HEK293 (cell line): ENCODE measurements around the gene TBC1D5.

Source experiments
- CTCF ChIA-PET: fragments of 350-600 bp; formaldehyde crosslinking; extraction: SDS; loops from one replicate; lab custom pipeline; 2021; ENCODE audit warnings: antibody characterized with exemption; lab: Yijun Ruan, JAX
- POLR2A ChIA-PET: fragments of 300-600 bp; formaldehyde crosslinking; extraction: SDS; loops from one replicate; lab custom pipeline; 2020; ENCODE audit warnings: antibody characterized with exemption, inconsistent platforms; lab: Yijun Ruan, JAX
- H3K27ac ChIP-seq: fragments of 200-500 bp; sonication (Bioruptor generic); 2 replicates; pipeline ENCODE4 v1.5.1; 2014; ENCODE audit warnings: low read depth, low read length, control low read depth, inconsistent platforms; ENCODE audit errors: extremely low read depth
- H3K36me3 ChIP-seq, 2 experiments: fragments of 200-500 bp in 1 of 2; sonication (Bioruptor generic) in 1 of 2; 1 replicate in 1 of 2; 2 replicates in 1 of 2; pipeline ENCODE4 v1.5.1; 2014 to 2017; ENCODE audit warnings: inconsistent platforms in 2 of 2, low read length in 2 of 2; ENCODE audit not compliant: control insufficient read depth in 2 of 2, insufficient read depth in 1 of 2
- H3K4me1 ChIP-seq: fragments of 200-500 bp; sonication (Bioruptor generic); 2 replicates; pipeline ENCODE4 v1.5.1; 2014; ENCODE audit warnings: mild to moderate bottlenecking, low read length, inconsistent platforms; ENCODE audit not compliant: control insufficient read depth, insufficient read depth
- H3K4me3 ChIP-seq: 2 replicates; pipeline ENCODE4 v1.5.1; 2011; ENCODE audit warnings: low read depth, mild to moderate bottlenecking, control low read depth, low read length, moderate library complexity
- H3K9me3 ChIP-seq: fragments of 200-500 bp; sonication (Bioruptor generic); 2 replicates; pipeline ENCODE4 v1.5.1; 2014; ENCODE audit warnings: low read depth, low read length, inconsistent platforms; ENCODE audit not compliant: control insufficient read depth, insufficient read depth
- AEBP2 ChIP-seq: fragments of 450-650 bp; formaldehyde crosslinking; IDR thresholded peaks from 2 replicates; pipeline ENCODE4 v1.5.1; 2016; ENCODE audit warnings: missing biosample characterization, missing genetic modification characterization, borderline replicate concordance
- KLF8 ChIP-seq: fragments of 450-650 bp; formaldehyde crosslinking; IDR thresholded peaks from 2 replicates; pipeline ENCODE4 v1.5.1; 2016; ENCODE audit warnings: missing biosample characterization, missing genetic modification characterization
- MYNN ChIP-seq: fragments of 450-650 bp; formaldehyde crosslinking; IDR thresholded peaks from 2 replicates; pipeline ENCODE4 v1.5.1; 2016; ENCODE audit warnings: missing biosample characterization, missing genetic modification characterization, borderline replicate concordance
- SCRT2 ChIP-seq: fragments of 450-650 bp; formaldehyde crosslinking; IDR thresholded peaks from 2 replicates; pipeline ENCODE4 v1.5.1; 2016; ENCODE audit warnings: missing biosample characterization, missing genetic modification characterization
- TRIM28 ChIP-seq: IDR thresholded peaks from 2 replicates; pipeline ENCODE4 v1.6.1; 2011; ENCODE audit warnings: low read length, control low read depth, borderline replicate concordance
- ZNF140 ChIP-seq: fragments of 450-650 bp; formaldehyde crosslinking; IDR thresholded peaks from 2 replicates; pipeline ENCODE4 v1.5.1; 2016; ENCODE audit warnings: missing biosample characterization, missing genetic modification characterization
- ZNF16 ChIP-seq: fragments of 450-650 bp; formaldehyde crosslinking; IDR thresholded peaks from 2 replicates; pipeline ENCODE4 v1.5.1; 2016; ENCODE audit warnings: low read depth, missing biosample characterization, missing genetic modification characterization
- ZNF174 ChIP-seq: fragments of 450-650 bp; formaldehyde crosslinking; IDR thresholded peaks from 2 replicates; pipeline ENCODE4 v1.5.0; 2017; ENCODE audit warnings: missing biosample characterization, mild to moderate bottlenecking, missing genetic modification characterization
- ZNF248 ChIP-seq: fragments of 450-650 bp; formaldehyde crosslinking; IDR thresholded peaks from 2 replicates; pipeline ENCODE4 v1.5.1; 2017; ENCODE audit warnings: missing biosample characterization, missing genetic modification characterization
- ZNF274 ChIP-seq, 2 experiments: fragments of 200-500 bp in 1 of 2; fragments of 450-650 bp in 1 of 2; sonication (Bioruptor generic) in 1 of 2; formaldehyde crosslinking in 1 of 2; IDR thresholded peaks; 2 replicates each; pipeline versions ENCODE4 v1.5.1 to v1.6.1; 2014 to 2016; ENCODE audit warnings: borderline replicate concordance in 1 of 2, inconsistent platforms in 1 of 2, low read length in 1 of 2, missing biosample characterization in 1 of 2, missing genetic modification characterization in 1 of 2
- ZNF354C ChIP-seq: fragments of 450-650 bp; formaldehyde crosslinking; IDR thresholded peaks from 2 replicates; pipeline ENCODE4 v1.5.1; 2016; ENCODE audit warnings: missing biosample characterization, missing genetic modification characterization, low read depth, borderline replicate concordance
- ZNF416 ChIP-seq: fragments of 450-650 bp; formaldehyde crosslinking; IDR thresholded peaks from 2 replicates; pipeline ENCODE4 v1.5.1; 2016; ENCODE audit warnings: missing biosample characterization, missing genetic modification characterization
- ZNF426 ChIP-seq: fragments of 450-650 bp; formaldehyde crosslinking; IDR thresholded peaks from 2 replicates; pipeline ENCODE4 v1.5.1; 2017; ENCODE audit warnings: missing biosample characterization, missing genetic modification characterization, mild to moderate bottlenecking, inconsistent platforms, moderate library complexity
- ZNF560 ChIP-seq: fragments of 450-650 bp; formaldehyde crosslinking; IDR thresholded peaks from 2 replicates; pipeline ENCODE4 v1.5.1; 2017; ENCODE audit warnings: missing biosample characterization, missing genetic modification characterization, borderline replicate concordance
- ZNF600 ChIP-seq: fragments of 450-650 bp; formaldehyde crosslinking; IDR thresholded peaks from 2 replicates; pipeline ENCODE4 v1.5.1; 2016; ENCODE audit warnings: missing biosample characterization, missing genetic modification characterization
- ZNF654 ChIP-seq: fragments of 450-650 bp; formaldehyde crosslinking; IDR thresholded peaks from 2 replicates; pipeline ENCODE4 v1.5.1; 2016; ENCODE audit warnings: low read depth, missing biosample characterization, missing genetic modification characterization
- ZNF660 ChIP-seq: fragments of 450-650 bp; IDR thresholded peaks from 2 replicates; pipeline ENCODE4 v1.5.1; 2018; ENCODE audit warnings: missing biosample characterization, mild to moderate bottlenecking, missing genetic modification characterization
- ZNF792 ChIP-seq: fragments of 450-650 bp; formaldehyde crosslinking; IDR thresholded peaks from 2 replicates; pipeline ENCODE4 v1.5.1; 2016; ENCODE audit warnings: missing biosample characterization, missing genetic modification characterization
- TF ChIP-seq, protein P1 (sequence below): fragments of 450-650 bp; formaldehyde crosslinking; IDR thresholded peaks from 2 replicates; pipeline ENCODE4 v1.5.1; 2016; ENCODE audit warnings: missing biosample characterization, missing genetic modification characterization
- TF ChIP-seq, protein P2 (sequence below): fragments of 450-650 bp; formaldehyde crosslinking; IDR thresholded peaks from 2 replicates; pipeline ENCODE4 v1.5.0; 2017; ENCODE audit warnings: missing biosample characterization, missing genetic modification characterization, borderline replicate concordance
- TF ChIP-seq, protein P3 (sequence below): fragments of 450-650 bp; formaldehyde crosslinking; IDR thresholded peaks from 2 replicates; pipeline ENCODE4 v1.5.1; 2017; ENCODE audit warnings: missing biosample characterization, missing genetic modification characterization
- TF ChIP-seq, protein P4 (sequence below): fragments of 450-650 bp; formaldehyde crosslinking; IDR thresholded peaks from 2 replicates; pipeline ENCODE4 v1.5.1; 2016; ENCODE audit warnings: missing biosample characterization, missing genetic modification characterization

The TBC1D5 gene

GRCh38 chr3:17431004-17431403 lies 311.4 kb downstream of the TBC1D5 start:
- Histone ChIP-seq H3K4me3 (no peak overlapping the region), H3K36me3 (no peaks in the 10 kb centered on the region)
- TF ChIP-seq TRIM28, result no peak
- no peak for TF ChIP-seq ZNF600 (tag by site-specific recombination)
- peak; percentile 67 for TF ChIP-seq ZNF654 (tag by site-specific recombination)
- no peak for TF ChIP-seq ZNF174 (tag by site-specific recombination)
- peak; percentile 42 for TF ChIP-seq ZNF660 (tag by site-specific recombination)
- peak; percentile 44; the same call in 1 of the 2 replicates for TF ChIP-seq ZNF140 (tag by site-specific recombination)
- TF ChIP-seq ZNF354C (tag by site-specific recombination), result no peak
- no peak for TF ChIP-seq ZNF426 (tag by site-specific recombination)
- TF ChIP-seq, all 188 proteins: peak for 3
- Histone ChIP-seq H3K9me3 (no peaks in the 10 kb centered on the region), H3K4me1 (no peaks in the 10 kb centered on the region), H3K27ac (no peak overlapping the region)
- POLR2A ChIA-PET, result no interaction called here
- CTCF ChIA-PET, result interaction anchor here (0.7 to 5.4 kb wide), 8 partner anchors 11 to 1356 kb away, joined by 3 to 45 read pairs (median 3); no protein-coding TSS in a partner anchor

DNA sequence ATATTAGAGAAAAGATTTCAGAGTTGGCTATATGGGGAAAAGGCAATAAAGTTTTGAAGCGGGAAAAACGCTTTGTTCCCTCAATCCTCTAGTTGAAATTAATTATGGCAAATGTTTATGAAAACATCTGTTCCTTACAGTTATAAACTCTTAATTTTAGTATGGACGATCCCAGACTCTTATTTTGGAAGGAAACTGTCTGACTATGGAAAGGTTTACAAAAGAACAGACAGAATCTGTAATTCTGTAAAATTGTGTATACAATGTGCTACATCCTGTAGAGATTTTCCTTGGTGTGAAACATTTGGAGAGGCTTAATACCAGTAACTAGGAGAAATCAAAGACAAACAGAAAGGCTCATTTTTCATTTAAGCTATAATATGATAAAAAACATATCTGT lies 311.8 kb downstream of the TBC1D5 start:
- H3K9me3 ChIP-seq, result no peaks in the 10 kb centered on the region

GRCh38 chr3:17423786-17424536 lies 318.5 kb downstream of the TBC1D5 start:
- H3K36me3 ChIP-seq, result no peaks in the 10 kb centered on the region
- H3K4me3 ChIP-seq, result no peak overlapping the region
- CTCF ChIA-PET, result interaction anchor here (1.1 to 3.2 kb wide), 4 partner anchors 8 to 418 kb away, joined by 3 to 18 read pairs (median 4); no protein-coding TSS in a partner anchor
- H3K4me1 ChIP-seq, result peaks cover 3% of the 10 kb centered on the region
- no peaks in the 10 kb centered on the region for H3K9me3 ChIP-seq
- POLR2A ChIA-PET, result no interaction called here
- H3K27ac ChIP-seq, result no peak overlapping the region
- TF ChIP-seq KLF8 (no peak), ZNF792 (tag by site-specific recombination) (no peak), ZNF560 (tag by site-specific recombination) (no peak), SCRT2 (tag by site-specific recombination) (no peak)
- TF ChIP-seq, protein P1, sequence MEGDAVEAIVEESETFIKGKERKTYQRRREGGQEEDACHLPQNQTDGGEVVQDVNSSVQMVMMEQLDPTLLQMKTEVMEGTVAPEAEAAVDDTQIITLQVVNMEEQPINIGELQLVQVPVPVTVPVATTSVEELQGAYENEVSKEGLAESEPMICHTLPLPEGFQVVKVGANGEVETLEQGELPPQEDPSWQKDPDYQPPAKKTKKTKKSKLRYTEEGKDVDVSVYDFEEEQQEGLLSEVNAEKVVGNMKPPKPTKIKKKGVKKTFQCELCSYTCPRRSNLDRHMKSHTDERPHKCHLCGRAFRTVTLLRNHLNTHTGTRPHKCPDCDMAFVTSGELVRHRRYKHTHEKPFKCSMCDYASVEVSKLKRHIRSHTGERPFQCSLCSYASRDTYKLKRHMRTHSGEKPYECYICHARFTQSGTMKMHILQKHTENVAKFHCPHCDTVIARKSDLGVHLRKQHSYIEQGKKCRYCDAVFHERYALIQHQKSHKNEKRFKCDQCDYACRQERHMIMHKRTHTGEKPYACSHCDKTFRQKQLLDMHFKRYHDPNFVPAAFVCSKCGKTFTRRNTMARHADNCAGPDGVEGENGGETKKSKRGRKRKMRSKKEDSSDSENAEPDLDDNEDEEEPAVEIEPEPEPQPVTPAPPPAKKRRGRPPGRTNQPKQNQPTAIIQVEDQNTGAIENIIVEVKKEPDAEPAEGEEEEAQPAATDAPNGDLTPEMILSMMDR (tag by site-specific recombination), result no peak
- TF ChIP-seq, protein P2, sequence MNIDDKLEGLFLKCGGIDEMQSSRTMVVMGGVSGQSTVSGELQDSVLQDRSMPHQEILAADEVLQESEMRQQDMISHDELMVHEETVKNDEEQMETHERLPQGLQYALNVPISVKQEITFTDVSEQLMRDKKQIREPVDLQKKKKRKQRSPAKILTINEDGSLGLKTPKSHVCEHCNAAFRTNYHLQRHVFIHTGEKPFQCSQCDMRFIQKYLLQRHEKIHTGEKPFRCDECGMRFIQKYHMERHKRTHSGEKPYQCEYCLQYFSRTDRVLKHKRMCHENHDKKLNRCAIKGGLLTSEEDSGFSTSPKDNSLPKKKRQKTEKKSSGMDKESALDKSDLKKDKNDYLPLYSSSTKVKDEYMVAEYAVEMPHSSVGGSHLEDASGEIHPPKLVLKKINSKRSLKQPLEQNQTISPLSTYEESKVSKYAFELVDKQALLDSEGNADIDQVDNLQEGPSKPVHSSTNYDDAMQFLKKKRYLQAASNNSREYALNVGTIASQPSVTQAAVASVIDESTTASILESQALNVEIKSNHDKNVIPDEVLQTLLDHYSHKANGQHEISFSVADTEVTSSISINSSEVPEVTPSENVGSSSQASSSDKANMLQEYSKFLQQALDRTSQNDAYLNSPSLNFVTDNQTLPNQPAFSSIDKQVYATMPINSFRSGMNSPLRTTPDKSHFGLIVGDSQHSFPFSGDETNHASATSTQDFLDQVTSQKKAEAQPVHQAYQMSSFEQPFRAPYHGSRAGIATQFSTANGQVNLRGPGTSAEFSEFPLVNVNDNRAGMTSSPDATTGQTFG, result no peak

More for the DNA sequence above, 311.8 kb downstream of the TBC1D5 start:
- no peak overlapping the region for H3K4me3 ChIP-seq
- ChIA-PET CTCF (interaction anchor here (0.7 to 5.4 kb wide), 11 partner anchors 11 to 1355 kb away, joined by 3 to 45 read pairs (median 3); no protein-coding TSS in a partner anchor), POLR2A (no interaction called here)
- no peaks in the 10 kb centered on the region for H3K36me3 ChIP-seq
- no peaks in the 10 kb centered on the region for H3K4me1 ChIP-seq
- no peak overlapping the region for H3K27ac ChIP-seq
- TF ChIP-seq AEBP2 (tag by site-specific recombination), result no peak
- TF ChIP-seq ZNF274 (IDR thresholded peaks at IDR 0.05; ENCODE audit: low read length), result no peak
- no peak for TF ChIP-seq ZNF274 (tag by site-specific recombination; IDR thresholded peaks at IDR 0.05; ENCODE audit: borderline replicate concordance)
- TF ChIP-seq ZNF248 (tag by site-specific recombination), result no peak
- TF ChIP-seq ZNF416 (tag by site-specific recombination), result no peak
- TF ChIP-seq, protein P3, sequence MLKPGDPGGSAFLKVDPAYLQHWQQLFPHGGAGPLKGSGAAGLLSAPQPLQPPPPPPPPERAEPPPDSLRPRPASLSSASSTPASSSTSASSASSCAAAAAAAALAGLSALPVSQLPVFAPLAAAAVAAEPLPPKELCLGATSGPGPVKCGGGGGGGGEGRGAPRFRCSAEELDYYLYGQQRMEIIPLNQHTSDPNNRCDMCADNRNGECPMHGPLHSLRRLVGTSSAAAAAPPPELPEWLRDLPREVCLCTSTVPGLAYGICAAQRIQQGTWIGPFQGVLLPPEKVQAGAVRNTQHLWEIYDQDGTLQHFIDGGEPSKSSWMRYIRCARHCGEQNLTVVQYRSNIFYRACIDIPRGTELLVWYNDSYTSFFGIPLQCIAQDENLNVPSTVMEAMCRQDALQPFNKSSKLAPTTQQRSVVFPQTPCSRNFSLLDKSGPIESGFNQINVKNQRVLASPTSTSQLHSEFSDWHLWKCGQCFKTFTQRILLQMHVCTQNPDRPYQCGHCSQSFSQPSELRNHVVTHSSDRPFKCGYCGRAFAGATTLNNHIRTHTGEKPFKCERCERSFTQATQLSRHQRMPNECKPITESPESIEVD (tag by site-specific recombination), result 0 out of 2 replicates have a peak, but pooled peaks have one; percentile 5
- TF ChIP-seq ZNF16 (tag by site-specific recombination), result no peak
- TF ChIP-seq MYNN, result peak; percentile 84
- TF ChIP-seq, protein P4, sequence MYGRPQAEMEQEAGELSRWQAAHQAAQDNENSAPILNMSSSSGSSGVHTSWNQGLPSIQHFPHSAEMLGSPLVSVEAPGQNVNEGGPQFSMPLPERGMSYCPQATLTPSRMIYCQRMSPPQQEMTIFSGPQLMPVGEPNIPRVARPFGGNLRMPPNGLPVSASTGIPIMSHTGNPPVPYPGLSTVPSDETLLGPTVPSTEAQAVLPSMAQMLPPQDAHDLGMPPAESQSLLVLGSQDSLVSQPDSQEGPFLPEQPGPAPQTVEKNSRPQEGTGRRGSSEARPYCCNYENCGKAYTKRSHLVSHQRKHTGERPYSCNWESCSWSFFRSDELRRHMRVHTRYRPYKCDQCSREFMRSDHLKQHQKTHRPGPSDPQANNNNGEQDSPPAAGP (tag by site-specific recombination), result no peak
- TF ChIP-seq, all 188 proteins: peak for 2
